Globus pallidus (tissue), 1 donor: Measurements from ENCODE around the gene UGT1A8.

ENCODE experiments used
- DNase-seq: peaks from one replicate; pipeline ENCODE4 v3.0.0-alpha.2; 2015; ENCODE audit warnings: low spot score

The UGT1A8 gene

GRCh38 chr2:233801357-233802131 lies 184.1 kb downstream of the UGT1A8 start:
- no peak for DNase-seq

DNA sequence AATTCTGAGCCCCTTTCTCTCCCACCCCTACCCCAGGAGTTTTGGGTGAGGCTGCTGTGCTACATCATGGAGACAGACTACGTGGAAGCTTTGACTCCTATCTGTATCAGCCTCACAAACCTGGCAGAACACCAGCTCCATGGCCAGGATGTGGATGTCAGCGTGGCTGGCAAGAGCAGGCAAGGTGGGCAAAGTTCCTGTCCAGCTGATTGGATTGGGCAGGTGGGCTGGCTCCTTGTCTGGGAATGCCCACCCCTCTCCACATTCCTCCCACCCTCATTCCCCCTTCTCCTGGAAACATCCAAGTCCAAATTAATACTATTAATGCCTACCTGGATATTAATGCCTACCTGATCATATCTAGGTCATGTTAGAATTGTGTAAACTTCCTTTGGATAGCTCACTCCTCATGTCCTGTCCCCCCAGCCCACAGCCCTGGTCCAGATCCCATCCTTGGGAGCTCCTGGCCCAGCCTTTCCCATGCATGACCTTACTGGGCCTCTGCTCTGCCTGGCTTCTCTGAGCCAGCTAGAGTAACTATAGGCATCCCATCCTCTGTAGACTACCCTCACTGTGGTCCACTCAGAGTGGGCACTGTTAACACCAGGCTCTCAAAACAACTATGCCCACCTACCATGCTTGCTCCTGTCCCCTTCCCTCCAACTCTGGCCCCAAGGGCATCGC lies 184.8 kb downstream of the UGT1A8 start:
- no peak for DNase-seq

- no peak for DNase-seq
Measured at GRCh38 chr2:233803292-233803911, 186.0 kb downstream of the UGT1A8 start.

- no peak for DNase-seq
Measured at GRCh38 chr2:233803994-233804393, 186.6 kb downstream of the UGT1A8 start.

DNA sequence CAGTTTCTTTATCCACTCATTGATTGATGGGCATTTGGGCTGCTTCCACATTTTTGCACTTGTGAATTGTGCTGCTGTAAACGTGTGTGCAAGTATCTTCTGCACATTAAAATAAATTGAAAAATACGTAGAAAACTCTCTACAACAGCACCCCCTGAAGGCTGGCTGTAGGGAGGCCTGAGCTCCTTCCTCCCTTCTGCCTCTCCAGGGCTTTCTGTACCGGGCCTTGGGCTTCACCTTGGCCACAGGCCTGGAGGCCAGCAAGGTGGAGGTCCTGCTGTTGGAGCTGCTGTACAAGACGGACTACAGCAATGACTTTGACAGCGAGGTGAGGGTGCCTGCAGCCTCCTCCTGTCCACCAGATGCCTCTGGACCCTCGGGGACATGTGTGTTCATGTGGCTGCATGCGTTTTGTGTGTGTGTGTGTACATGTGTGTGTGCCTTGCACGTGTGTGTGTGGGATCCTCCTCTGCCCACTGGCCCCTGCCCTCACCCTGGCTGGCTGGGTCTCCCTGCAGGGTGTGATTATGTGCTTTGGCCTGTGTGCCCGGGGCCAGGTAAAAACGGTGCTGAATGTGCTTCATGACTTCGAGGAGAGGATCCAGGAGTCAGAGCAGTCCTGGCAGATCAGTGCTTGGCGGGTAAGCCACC lies 189.9 kb downstream of the UGT1A8 start:
- DNase-seq, result no peak

DNA sequence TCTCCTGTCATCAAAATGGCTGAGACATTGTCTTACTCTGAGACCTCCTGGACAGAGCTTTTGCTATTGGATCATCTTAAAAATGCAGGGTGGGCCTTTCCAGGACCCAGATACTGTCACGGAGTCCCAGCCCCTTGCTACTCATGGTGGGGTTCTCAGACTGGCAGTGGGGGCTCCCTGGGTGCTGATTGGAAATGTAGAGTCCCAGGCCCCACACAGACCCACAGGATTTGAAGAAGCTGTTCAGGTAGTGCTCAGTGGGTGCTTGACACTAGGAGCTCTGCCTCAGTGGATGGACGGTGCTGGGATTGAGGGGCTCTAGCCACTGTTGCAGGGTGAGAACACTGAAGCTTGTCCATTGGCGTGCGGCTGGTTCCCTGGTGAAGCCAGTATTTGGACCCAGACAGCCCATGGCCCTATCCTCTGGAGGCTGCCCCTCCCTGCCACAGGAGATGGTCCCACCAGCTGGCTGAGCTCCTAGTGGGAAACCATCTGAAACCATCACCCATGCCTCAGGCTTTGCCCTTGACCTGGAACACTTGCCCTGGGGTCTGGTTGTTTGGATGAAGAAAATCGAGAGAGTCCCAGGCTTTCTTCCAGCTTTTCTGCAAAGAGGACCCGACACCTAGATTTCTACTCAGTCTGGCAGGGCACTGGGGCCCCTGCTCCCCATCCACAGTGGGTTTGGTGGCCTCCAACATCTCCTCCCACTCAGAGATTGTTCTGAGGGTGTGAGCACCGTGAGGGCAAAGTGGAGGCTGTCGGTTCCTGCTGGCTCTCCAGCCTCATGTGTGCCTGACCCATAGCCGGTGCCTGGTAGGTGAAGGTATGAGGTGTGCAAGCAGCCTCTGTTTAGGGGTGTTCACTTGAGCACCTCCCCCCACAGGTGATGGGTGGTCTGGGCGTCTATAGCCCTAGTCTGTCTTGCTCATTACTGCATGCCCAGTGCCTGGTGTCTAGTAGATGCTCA lies 190.8 kb downstream of the UGT1A8 start:
- DNase-seq, result no peak

GRCh38 chr2:233810385-233810784 lies 193.0 kb downstream of the UGT1A8 start:
- no peak for DNase-seq

GRCh38 chr2:233811087-233811486 lies 193.7 kb downstream of the UGT1A8 start:
- no peak for DNase-seq

GRCh38 chr2:233811732-233812131 lies 194.3 kb downstream of the UGT1A8 start:
- no peak for DNase-seq

DNA sequence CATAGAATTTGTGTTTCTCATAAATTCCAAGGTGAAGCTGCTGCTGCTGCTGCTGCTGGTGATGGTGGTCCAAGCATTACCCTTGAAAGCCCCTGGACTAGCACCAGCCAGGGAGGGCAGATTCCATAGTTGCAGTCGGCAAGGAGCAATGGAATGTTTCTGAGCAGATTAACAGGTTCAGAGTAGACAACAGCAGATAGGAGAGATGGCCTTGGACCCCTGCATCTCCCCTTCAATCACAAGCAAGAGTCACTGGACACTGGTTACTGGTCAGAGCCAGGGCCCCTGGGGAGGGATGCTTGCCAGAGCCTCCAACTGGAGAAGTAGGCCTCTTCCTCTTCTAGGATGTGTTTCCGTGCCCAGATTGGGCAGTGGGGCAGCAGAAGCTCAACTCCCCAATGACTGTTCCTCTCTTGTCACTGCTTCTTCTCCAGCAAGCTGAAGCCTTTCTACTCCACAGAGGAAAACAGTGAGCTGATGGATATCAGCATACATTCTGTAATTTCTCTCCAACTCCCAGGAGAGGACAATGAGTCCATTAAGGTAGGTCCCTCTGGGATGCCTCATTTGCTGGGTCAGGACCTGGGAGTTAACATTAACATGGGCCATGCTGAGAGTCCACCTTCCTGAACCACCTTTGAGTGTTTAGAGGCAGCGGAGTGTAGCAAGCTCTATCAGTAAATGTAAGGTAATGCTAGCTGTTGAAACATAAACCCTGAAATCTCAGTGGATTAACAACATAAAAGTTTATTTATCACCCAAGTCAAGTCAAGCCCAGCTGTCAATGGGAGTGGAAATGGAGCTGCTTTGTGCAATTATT lies 196.0 kb downstream of the UGT1A8 start:
- DNase-seq, result no peak

GRCh38 chr2:233814056-233814835 lies 196.8 kb downstream of the UGT1A8 start:
- no peak for DNase-seq

DNA sequence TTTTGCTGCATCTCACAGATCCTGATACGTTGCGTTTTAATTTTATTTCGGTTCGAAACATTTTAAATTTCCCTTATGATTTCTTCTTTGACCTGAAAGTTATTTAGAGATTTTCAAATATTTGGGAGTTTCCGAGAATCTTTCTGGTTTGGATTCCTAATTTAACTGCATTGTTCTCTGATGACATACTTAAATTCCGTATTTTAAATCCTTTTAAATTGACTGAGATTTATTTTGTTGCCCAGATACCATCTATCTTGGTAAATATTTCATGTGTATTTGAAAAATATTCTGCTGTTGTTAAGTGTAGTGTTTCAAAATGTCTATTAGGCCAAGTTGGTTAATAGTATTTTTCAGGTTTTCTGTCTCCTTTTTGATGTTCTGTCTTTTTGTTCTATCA lies 198.4 kb downstream of the UGT1A8 start:
- DNase-seq, result no peak

- DNase-seq, result no peak
Measured at GRCh38 chr2:233816334-233816733, 198.9 kb downstream of the UGT1A8 start.

- no peak for DNase-seq
Measured at GRCh38 chr2:233816771-233817170, 199.3 kb downstream of the UGT1A8 start.

GRCh38 chr2:233817361-233817911 lies 200.0 kb downstream of the UGT1A8 start:
- DNase-seq, result no peak

- no peak for DNase-seq
Measured at GRCh38 chr2:233817995-233818638, 200.7 kb downstream of the UGT1A8 start.

GRCh38 chr2:233818639-233819621 lies 201.5 kb downstream of the UGT1A8 start:
- no peak for DNase-seq
